ENCODE results near the gene VDAC2.
A peak's percentile ranks its signal among the peaks of the same experiment; 100 is the strongest.
"Not testable (repeated sequence)": the region's sequence is repeated elsewhere in the genome, so short reads cannot be mapped to it uniquely, and the experiment has no call there.

Gene VDAC2

GRCh38 chr10:75210282-75211006 is at the start of gene VDAC2:
Gene VDAC2, plus strand, starts transcription at chr10:75210796. Its CDS starts 363 bp downstream, at chr10:75211159.
- no peaks in the 10 kb centered on the region for H3K9me3 Mint-ChIP-seq
- H3K27me3 Mint-ChIP-seq (ENCODE audit: low read depth), result no peaks in the 10 kb centered on the region
- peak within 1 kb of the TSS; percentile 100 for H3K27ac Mint-ChIP-seq
- H3K4me1 Mint-ChIP-seq (ENCODE audit: low read depth), result peaks cover 28% of the 10 kb centered on the region
- H3K4me3 Mint-ChIP-seq, result peak within 1 kb of the TSS; percentile 100
- H3K36me3 Mint-ChIP-seq (ENCODE audit: low read depth), result peaks cover 16% of the 10 kb centered on the region

- peaks cover 18% of the 10 kb centered on the region for H3K36me3 Mint-ChIP-seq (ENCODE audit: low read depth)
- H3K27me3 Mint-ChIP-seq (ENCODE audit: low read depth), result no peaks in the 10 kb centered on the region
- H3K4me3 Mint-ChIP-seq, result peak overlapping the region; percentile 73
- peak overlapping the region; percentile 95 for H3K27ac Mint-ChIP-seq
- peaks cover 14% of the 10 kb centered on the region for H3K4me1 Mint-ChIP-seq (ENCODE audit: low read depth)
- no peaks in the 10 kb centered on the region for H3K9me3 Mint-ChIP-seq
Measured at GRCh38 chr10:75165684-75166622, 44.6 kb upstream of the VDAC2 start.

- peak overlapping the region; percentile 73 for H3K4me3 Mint-ChIP-seq
- no peaks in the 10 kb centered on the region for H3K9me3 Mint-ChIP-seq
- no peaks in the 10 kb centered on the region for H3K27me3 Mint-ChIP-seq (ENCODE audit: low read depth)
- H3K36me3 Mint-ChIP-seq (ENCODE audit: low read depth), result peaks cover 16% of the 10 kb centered on the region
- H3K27ac Mint-ChIP-seq, result peak overlapping the region; percentile 95
- H3K4me1 Mint-ChIP-seq (ENCODE audit: low read depth), result peaks cover 14% of the 10 kb centered on the region
Measured at GRCh38 chr10:75166623-75166972, 44.0 kb upstream of the VDAC2 start.

DNA sequence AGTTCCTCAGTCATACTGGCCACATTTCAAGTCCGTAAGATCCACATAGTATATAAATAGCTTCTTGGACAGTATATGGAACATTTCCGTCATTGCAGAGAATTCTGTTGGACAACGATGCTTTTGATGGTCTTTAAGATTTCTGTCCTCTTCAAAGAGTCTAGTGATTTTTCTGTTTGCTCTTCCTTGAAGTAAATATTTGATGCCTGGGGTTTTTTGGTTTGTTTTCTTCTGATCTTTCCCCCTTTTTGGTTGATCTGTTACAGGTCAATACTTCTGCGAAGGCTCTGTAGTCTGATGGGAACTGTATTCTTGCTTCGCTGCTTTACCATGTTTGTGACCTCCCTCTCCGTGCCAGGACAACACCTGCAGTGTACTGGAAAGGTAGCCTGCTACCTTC is 42.3 kb upstream of the VDAC2 start:
- no peaks in the 10 kb centered on the region for H3K9me3 Mint-ChIP-seq
- no peak overlapping the region for H3K27ac Mint-ChIP-seq
- peaks cover 14% of the 10 kb centered on the region for H3K4me1 Mint-ChIP-seq (ENCODE audit: low read depth)
- H3K4me3 Mint-ChIP-seq, result peak overlapping the region; percentile 2
- H3K27me3 Mint-ChIP-seq (ENCODE audit: low read depth), result no peaks in the 10 kb centered on the region
- H3K36me3 Mint-ChIP-seq (ENCODE audit: low read depth), result peaks cover 16% of the 10 kb centered on the region

- Mint-ChIP-seq H3K36me3 (ENCODE audit: low read depth) (peaks cover 22% of the 10 kb centered on the region), H3K27ac (no peak overlapping the region), H3K4me1 (ENCODE audit: low read depth) (peaks cover 22% of the 10 kb centered on the region), H3K9me3 (no peaks in the 10 kb centered on the region), H3K27me3 (ENCODE audit: low read depth) (no peaks in the 10 kb centered on the region), H3K4me3 (no peak overlapping the region)
Measured at GRCh38 chr10:75170215-75170614, 40.4 kb upstream of the VDAC2 start.

DNA sequence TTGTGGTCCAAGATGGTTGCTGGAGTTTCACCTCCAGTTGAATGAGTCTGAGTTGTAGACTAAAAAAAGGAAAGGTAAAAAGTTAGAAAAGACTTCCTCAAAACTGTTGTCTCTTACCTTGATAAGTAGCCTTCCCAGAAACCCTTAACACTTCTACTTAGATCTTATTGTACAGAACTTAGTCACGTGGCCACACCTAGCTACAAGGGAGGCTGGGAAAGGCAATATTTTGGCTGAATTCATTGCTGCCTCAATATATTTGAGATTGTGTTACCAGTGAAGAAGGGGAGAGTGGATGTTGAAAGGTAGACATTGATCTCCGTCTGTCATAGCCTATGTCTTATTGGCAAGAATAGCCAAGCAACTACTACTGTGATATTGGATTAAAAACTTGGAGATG is 35.5 kb upstream of the VDAC2 start:
- Mint-ChIP-seq H3K27ac (no peak overlapping the region), H3K36me3 (ENCODE audit: low read depth) (peaks cover 20% of the 10 kb centered on the region), H3K27me3 (ENCODE audit: low read depth) (no peaks in the 10 kb centered on the region), H3K9me3 (no peaks in the 10 kb centered on the region), H3K4me3 (no peak overlapping the region), H3K4me1 (ENCODE audit: low read depth) (peaks cover 22% of the 10 kb centered on the region)

GRCh38 chr10:75176046-75176445 is 34.5 kb upstream of the VDAC2 start:
- Mint-ChIP-seq H3K9me3 (no peaks in the 10 kb centered on the region), H3K4me3 (no peak overlapping the region), H3K4me1 (ENCODE audit: low read depth) (peaks cover 23% of the 10 kb centered on the region), H3K36me3 (ENCODE audit: low read depth) (peaks cover 19% of the 10 kb centered on the region), H3K27ac (no peak overlapping the region), H3K27me3 (ENCODE audit: low read depth) (no peaks in the 10 kb centered on the region)

GRCh38 chr10:75176736-75177135 is 33.9 kb upstream of the VDAC2 start:
- H3K36me3 Mint-ChIP-seq (ENCODE audit: low read depth), result peaks cover 19% of the 10 kb centered on the region
- no peaks in the 10 kb centered on the region for H3K27me3 Mint-ChIP-seq (ENCODE audit: low read depth)
- H3K4me1 Mint-ChIP-seq (ENCODE audit: low read depth), result peaks cover 27% of the 10 kb centered on the region
- H3K4me3 Mint-ChIP-seq, result no peak overlapping the region
- H3K9me3 Mint-ChIP-seq, result no peaks in the 10 kb centered on the region
- H3K27ac Mint-ChIP-seq, result no peak overlapping the region

GRCh38 chr10:75179657-75180177 is 30.9 kb upstream of the VDAC2 start:
- no peaks in the 10 kb centered on the region for H3K9me3 Mint-ChIP-seq
- peaks cover 17% of the 10 kb centered on the region for H3K36me3 Mint-ChIP-seq (ENCODE audit: low read depth)
- H3K4me1 Mint-ChIP-seq (ENCODE audit: low read depth), result peaks cover 26% of the 10 kb centered on the region
- no peak overlapping the region for H3K4me3 Mint-ChIP-seq
- no peak overlapping the region for H3K27ac Mint-ChIP-seq
- no peaks in the 10 kb centered on the region for H3K27me3 Mint-ChIP-seq (ENCODE audit: low read depth)

GRCh38 chr10:75180592-75180991 is 30.0 kb upstream of the VDAC2 start:
- no peaks in the 10 kb centered on the region for H3K9me3 Mint-ChIP-seq
- H3K36me3 Mint-ChIP-seq (ENCODE audit: low read depth), result peaks cover 13% of the 10 kb centered on the region
- no peak overlapping the region for H3K4me3 Mint-ChIP-seq
- no peaks in the 10 kb centered on the region for H3K27me3 Mint-ChIP-seq (ENCODE audit: low read depth)
- H3K27ac Mint-ChIP-seq, result no peak overlapping the region
- H3K4me1 Mint-ChIP-seq (ENCODE audit: low read depth), result peaks cover 21% of the 10 kb centered on the region

DNA sequence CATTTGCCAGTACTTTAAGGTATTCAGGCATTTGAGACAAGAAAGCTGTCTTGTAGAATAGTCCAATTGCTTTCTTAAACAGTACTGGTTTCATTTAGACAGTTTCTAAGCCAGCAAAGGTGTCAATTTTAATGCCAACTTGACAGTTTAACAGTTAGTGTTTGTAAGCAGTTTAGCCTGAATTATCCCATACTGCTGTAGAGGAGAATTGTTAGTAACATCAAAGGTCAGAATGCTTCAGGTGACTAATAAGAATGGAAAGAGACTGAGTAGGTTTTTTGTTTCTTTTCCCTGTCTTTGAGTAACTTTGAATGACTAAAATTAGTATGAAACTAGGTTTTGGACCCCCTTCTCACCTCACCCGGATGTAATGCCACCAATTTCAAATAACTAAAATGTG is 29.5 kb upstream of the VDAC2 start:
- Mint-ChIP-seq H3K4me1 (ENCODE audit: low read depth) (peaks cover 21% of the 10 kb centered on the region), H3K4me3 (no peak overlapping the region), H3K9me3 (no peaks in the 10 kb centered on the region), H3K27me3 (ENCODE audit: low read depth) (no peaks in the 10 kb centered on the region), H3K36me3 (ENCODE audit: low read depth) (peaks cover 11% of the 10 kb centered on the region), H3K27ac (peak overlapping the region; percentile 3)

DNA sequence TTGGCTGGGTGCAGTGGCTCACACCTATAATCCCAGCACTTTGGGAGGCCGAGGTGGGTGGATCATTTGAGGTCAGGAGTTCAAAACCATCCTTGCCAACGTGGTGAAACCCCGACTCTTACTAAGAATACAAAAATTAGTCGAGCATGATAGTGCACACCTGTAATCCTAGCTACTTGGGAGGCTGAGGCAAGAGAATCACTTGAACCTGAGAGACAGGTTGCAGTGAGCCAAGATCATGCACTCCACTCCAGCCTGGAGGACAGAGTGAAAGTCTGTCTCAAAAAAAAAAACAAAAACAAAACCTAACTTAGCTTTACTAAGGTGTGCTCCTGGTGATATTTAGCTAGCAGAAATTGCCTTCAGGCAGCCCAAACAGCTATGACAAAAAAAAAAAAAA is 24.3 kb upstream of the VDAC2 start:
- H3K4me3 Mint-ChIP-seq, result no peak overlapping the region
- no peaks in the 10 kb centered on the region for H3K9me3 Mint-ChIP-seq
- H3K4me1 Mint-ChIP-seq (ENCODE audit: low read depth), result peaks cover 14% of the 10 kb centered on the region
- H3K36me3 Mint-ChIP-seq (ENCODE audit: low read depth), result no peaks in the 10 kb centered on the region
- no peak overlapping the region for H3K27ac Mint-ChIP-seq
- no peaks in the 10 kb centered on the region for H3K27me3 Mint-ChIP-seq (ENCODE audit: low read depth)

GRCh38 chr10:75187961-75188426 is 22.6 kb upstream of the VDAC2 start:
- Mint-ChIP-seq H3K4me1 (ENCODE audit: low read depth) (peaks cover 13% of the 10 kb centered on the region), H3K27me3 (ENCODE audit: low read depth) (no peaks in the 10 kb centered on the region), H3K36me3 (ENCODE audit: low read depth) (no peaks in the 10 kb centered on the region), H3K9me3 (no peaks in the 10 kb centered on the region), H3K27ac (peak overlapping the region; percentile 63), H3K4me3 (no peak overlapping the region)

DNA sequence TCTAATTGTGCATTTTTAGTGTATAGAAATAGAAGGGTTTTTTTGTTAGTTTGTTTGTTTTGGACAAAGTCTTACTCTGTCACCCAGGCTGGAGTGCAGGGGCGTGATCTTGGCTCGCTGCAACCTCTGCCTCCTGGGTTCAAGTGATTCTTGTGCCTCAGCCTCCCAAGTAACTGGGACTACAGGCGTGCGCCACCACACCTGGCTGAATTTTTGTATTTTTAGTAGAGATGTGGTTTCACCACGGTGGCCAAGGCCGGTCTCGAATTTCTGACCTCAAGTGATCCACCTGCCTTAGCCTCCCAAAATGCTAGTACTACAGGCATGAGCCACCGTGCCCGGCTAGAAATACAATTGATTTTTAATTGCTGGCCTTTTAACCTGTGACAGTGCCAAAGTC is 22.1 kb upstream of the VDAC2 start:
- H3K9me3 Mint-ChIP-seq; H3K36me3 Mint-ChIP-seq (ENCODE audit: low read depth); H3K27ac Mint-ChIP-seq; H3K4me3 Mint-ChIP-seq; H3K27me3 Mint-ChIP-seq (ENCODE audit: low read depth): not testable (repeated sequence)
- peaks cover 11% of the 10 kb centered on the region for H3K4me1 Mint-ChIP-seq (ENCODE audit: low read depth)
